GM11168 (cell line): ENCODE data around the gene OVCH1.
"Not testable (repeated sequence)": the region's sequence is repeated elsewhere in the genome, so short reads cannot be mapped to it uniquely, and the experiment has no call there.

Experiments used
- in situ Hi-C: fragments of 300-500 bp; cut with MboI; formaldehyde crosslinking; loops from one replicate; pipeline ENCODE4 v1.12.0; 2022; ENCODE audit warnings: low sequenced_read_pairs; ENCODE audit not compliant: unreplicated experiment

The OVCH1 gene

GRCh38 chr12:29509503-29509902 lies 12.0 kb upstream of the OVCH1 start:
- in situ Hi-C loops: no loop called here

GRCh38 chr12:29508949-29509348 lies 11.5 kb upstream of the OVCH1 start:
- in situ Hi-C loops: no loop called here

- in situ Hi-C loops: no loop called here
Observed at GRCh38 chr12:29505122-29505521, 7.6 kb upstream of the OVCH1 start.

- in situ Hi-C loops: no loop called here
Observed at GRCh38 chr12:29503283-29503682, 5.8 kb upstream of the OVCH1 start.

GRCh38 chr12:29499235-29499634 lies 1.7 kb upstream of the OVCH1 start:
- in situ Hi-C loops: no loop called here

- in situ Hi-C loops: no loop called here
Observed at GRCh38 chr12:29492891-29493290, 4.6 kb downstream of the OVCH1 start.

- in situ Hi-C loops: no loop called here
Observed at GRCh38 chr12:29486972-29487371, 10.5 kb downstream of the OVCH1 start.

- in situ Hi-C loops: no loop called here
Observed at GRCh38 chr12:29463198-29463597, 34.3 kb downstream of the OVCH1 start.

GRCh38 chr12:29460082-29460481 lies 37.4 kb downstream of the OVCH1 start:
- in situ Hi-C loops: no loop called here

- in situ Hi-C loops: no loop called here
Observed at GRCh38 chr12:29455087-29455486, 42.4 kb downstream of the OVCH1 start.

GRCh38 chr12:29451888-29452287 lies 45.6 kb downstream of the OVCH1 start:
- in situ Hi-C loops: no loop called here

GRCh38 chr12:29448157-29448556 lies 49.3 kb downstream of the OVCH1 start:
- in situ Hi-C loops: no loop called here

GRCh38 chr12:29447285-29447975 lies 50.1 kb downstream of the OVCH1 start:
- in situ Hi-C loops: no loop called here

GRCh38 chr12:29439506-29439905 lies 58.0 kb downstream of the OVCH1 start:
- in situ Hi-C loops: no loop called here

- in situ Hi-C loops: no loop called here
Observed at GRCh38 chr12:29438752-29439408, 58.6 kb downstream of the OVCH1 start.

GRCh38 chr12:29437575-29437974 lies 59.9 kb downstream of the OVCH1 start:
- in situ Hi-C loops: no loop called here

GRCh38 chr12:29436815-29437214 lies 60.7 kb downstream of the OVCH1 start:
- in situ Hi-C loops: not testable (repeated sequence)

GRCh38 chr12:29431513-29431912 lies 66.0 kb downstream of the OVCH1 start:
- in situ Hi-C loops: no loop called here

- in situ Hi-C loops: no loop called here
Observed at GRCh38 chr12:29430716-29431044, 66.8 kb downstream of the OVCH1 start.

- in situ Hi-C loops: no loop called here
Observed at GRCh38 chr12:29429999-29430715, 67.3 kb downstream of the OVCH1 start.

GRCh38 chr12:29428633-29429032 lies 68.9 kb downstream of the OVCH1 start:
- in situ Hi-C loops: no loop called here

- in situ Hi-C loops: no loop called here
Observed at GRCh38 chr12:29427964-29428363, 69.5 kb downstream of the OVCH1 start.
